RKO (cell line): ENCODE data around the gene MRTFA.
"Not testable (repeated sequence)": the region's sequence is repeated elsewhere in the genome, so short reads cannot be mapped to it uniquely, and the experiment has no call there.

Source experiments
- DNase-seq: peaks from one replicate; pipeline ENCODE4 v3.0.0-alpha.2; 2016; ENCODE audit warnings: low spot score

MRTFA gene

DNA sequence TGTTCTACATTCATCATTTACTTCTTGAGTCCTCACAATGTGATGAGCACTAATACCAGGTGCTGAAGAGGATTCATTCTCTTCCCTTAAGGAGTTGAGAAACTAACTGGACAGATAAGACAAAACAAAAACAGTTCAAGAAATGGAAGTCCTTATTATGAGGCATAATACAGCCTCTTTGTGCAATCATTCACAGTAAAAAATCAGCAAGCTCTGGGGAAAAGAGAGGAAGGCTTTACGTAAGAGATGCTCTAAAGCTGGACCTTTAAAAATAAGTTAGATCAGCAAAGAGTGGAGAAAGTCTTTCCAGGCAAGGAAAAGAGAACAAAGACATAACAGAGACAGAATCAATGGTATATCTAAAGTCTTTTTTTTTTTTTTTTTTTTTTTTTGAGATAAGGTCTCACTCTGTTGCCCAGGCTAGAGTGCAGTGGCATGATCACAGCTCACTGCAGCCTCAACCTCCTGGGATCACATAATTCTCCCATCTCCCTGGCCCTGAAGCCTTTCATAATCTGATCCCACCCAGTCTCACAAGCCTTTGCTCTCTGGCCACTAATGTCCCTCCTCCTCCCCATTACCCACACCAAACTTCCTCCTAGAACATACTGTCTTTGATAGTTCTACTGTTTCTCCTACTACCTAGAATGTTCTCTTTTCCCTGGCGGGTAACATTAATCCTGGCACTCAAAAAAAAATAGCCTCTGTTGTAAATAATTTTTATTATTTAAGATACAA lies 40.9 kb downstream of the MRTFA start:
- DNase-seq, result no peak

DNA sequence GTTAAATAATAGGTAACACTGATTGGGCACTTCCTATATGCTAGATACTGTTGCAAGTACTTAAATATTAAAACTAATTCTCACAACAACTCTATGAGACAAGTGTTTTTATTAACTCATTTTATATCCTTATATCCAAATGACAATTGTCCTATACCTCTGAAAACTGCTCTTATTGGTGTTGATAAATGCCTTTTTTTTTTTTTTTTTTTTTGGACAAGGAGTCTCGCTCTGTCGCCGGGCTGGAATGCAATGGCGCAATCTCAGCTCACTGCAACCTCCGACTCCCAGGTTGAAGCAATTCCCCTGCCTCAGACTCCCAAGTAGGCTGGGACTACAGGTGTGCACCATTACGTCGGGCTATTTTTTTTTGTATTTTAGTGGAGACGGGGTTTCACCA lies 41.6 kb downstream of the MRTFA start:
- DNase-seq, result no peak

GRCh38 chr22:40594346-40594745 lies 42.2 kb downstream of the MRTFA start:
- no peak for DNase-seq

GRCh38 chr22:40593460-40594273 lies 42.9 kb downstream of the MRTFA start:
- DNase-seq, result no peak

GRCh38 chr22:40592352-40593113 lies 44.0 kb downstream of the MRTFA start:
- DNase-seq, result no peak

GRCh38 chr22:40588726-40589125 lies 47.8 kb downstream of the MRTFA start:
- DNase-seq, result no peak

DNA sequence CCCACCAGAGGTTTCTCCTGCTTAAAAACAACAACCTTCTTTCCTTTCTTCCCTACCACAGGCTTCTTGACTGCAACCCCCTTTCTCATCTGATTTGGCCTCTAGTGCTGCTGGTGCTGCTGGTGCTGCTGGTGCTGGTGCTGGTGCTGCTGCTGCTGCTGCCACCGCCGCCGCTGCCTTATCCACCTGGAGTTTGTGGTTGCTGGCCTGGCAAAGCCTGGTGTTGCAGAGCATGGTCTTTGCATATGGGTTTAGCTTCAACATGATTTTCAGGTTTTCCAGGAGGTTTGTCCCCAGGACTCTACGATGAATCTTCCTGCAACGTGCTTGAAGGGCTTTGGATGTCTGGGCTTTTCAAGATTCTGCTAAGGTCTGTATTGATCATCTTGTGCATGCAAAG lies 49.7 kb downstream of the MRTFA start:
- no peak for DNase-seq

GRCh38 chr22:40585310-40585751 lies 51.2 kb downstream of the MRTFA start:
- no peak for DNase-seq

DNA sequence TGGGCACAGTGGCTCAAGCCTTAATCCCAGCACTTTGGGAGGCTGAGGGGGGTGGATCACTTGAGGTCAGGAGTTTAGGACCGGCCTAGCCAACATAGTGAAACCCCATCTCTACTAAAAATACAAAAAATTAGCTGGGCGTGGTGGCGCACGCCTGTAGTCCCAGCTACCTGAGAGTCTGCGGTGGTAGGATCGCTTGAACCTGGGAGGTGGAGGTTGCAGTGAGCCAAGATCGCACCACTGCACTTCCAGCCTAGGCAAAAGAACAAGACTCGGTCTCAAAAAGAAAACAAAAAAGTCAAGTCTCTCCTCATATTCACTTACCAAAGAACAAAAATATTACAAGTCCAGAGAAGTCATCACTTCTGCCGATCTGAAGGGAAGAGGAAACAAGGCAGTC lies 51.8 kb downstream of the MRTFA start:
- not testable (repeated sequence) for DNase-seq

- DNase-seq, result no peak
Measured at GRCh38 chr22:40583053-40583741, 53.3 kb downstream of the MRTFA start.

GRCh38 chr22:40582063-40582462 lies 54.5 kb downstream of the MRTFA start:
- DNase-seq, result no peak

GRCh38 chr22:40580631-40581030 lies 55.9 kb downstream of the MRTFA start:
- no peak for DNase-seq

GRCh38 chr22:40578171-40578570 lies 58.3 kb downstream of the MRTFA start:
- DNase-seq, result no peak

DNA sequence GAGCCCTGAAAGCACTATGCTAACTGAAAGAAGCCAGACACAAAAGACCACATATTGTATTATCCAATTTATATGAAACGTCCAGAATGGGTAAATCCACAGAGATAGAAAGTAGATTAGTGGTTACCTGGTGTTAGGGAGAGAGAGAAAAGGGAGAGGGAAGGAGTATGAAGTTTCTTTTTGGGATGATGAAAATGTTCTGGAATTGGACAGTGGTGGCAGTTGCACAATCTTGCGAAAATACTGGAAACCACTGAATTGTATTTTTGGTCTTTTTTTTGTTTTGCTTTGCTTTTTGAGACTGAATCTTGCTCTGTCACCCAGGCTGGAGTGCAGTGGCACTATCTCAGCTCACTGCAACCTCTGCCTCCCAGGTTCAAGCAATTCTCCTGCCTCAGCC lies 63.5 kb downstream of the MRTFA start:
- no peak for DNase-seq

DNA sequence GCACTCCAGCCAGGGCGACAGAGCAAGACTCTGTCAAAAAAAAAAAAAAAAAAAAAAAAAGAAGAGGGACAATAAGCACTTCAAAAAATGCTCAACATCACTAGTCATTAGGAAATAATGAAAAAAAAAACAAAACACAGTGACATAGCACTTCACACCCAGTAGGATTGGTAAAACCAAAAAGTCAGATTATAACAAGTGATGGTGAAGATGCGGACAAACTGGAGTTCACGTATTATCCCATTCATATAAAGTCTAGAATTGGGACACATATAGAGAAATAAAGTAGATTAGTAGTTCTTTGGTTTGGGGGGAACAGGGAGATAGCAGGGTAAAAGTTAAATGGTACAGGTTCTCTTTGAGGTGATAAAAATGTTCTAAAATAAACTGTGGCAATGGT lies 64.6 kb downstream of the MRTFA start:
- DNase-seq, result no peak

- DNase-seq, result no peak
Measured at GRCh38 chr22:40567626-40568328, 68.7 kb downstream of the MRTFA start.

DNA sequence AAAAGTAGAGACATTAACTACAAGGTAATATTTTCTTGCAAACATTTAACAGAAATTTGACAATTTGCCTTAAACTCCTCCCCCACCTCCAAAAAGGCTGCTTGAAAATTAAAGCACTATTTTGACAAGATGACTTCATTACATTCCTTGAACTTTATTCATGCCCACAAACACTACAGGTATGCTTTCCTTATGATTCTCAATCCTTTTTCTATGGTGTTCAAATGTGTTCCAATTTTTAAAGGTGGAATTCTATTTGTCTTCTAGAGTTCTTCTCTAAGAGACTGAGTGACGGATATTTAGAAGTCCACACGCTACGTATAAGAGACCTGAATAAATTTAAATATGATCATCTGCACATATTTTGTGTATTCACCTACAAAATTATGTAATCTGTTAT lies 69.4 kb downstream of the MRTFA start:
- DNase-seq, result no peak

GRCh38 chr22:40560994-40561515 lies 75.5 kb downstream of the MRTFA start:
- DNase-seq, result no peak

- no peak for DNase-seq
Measured at GRCh38 chr22:40560551-40560950, 76.0 kb downstream of the MRTFA start.

DNA sequence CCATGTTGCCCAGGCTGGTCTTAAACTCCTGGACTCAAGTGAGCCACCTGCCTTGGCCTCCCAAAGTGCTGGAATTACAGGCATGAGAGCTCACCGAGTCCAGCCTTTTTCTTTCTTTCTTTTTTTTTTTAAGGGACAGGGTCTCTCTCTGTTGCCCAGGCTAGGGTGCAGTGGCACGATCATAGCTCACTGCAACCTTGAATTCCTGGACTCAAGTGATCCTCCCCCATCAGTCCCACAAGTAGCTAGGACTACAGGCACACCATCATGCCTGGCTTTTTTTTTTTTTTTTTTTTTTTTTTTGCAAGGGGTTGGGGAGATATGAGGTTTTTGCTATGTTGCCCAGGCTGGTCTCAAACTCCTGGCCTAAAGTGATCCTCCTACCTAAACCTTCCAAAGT lies 78.5 kb downstream of the MRTFA start:
- no peak for DNase-seq

DNA sequence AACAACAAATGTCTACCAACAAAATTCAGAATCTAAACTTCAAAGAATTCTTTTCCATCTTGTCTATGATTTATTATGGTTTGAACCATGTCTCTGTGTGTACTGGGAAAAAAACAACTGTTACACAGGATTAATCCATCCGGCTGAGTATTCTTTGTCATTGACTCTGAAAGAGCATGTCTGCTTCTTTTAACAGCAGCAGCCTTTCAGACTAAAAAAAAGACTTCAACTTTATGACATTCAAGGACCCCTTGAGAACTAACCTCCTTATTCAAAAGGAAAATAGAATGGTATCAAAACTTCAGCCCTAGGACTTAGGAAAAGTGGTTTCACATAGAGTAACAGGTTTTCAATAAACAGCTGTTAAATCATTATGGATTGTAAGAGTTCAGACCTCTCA lies 79.9 kb downstream of the MRTFA start:
- DNase-seq, result no peak
